Liver (tissue), 9 donors: ENCODE measurements around the gene MAPT. TPM values are rescaled to one million over a fixed set of nuclear protein-coding genes. Genes with fewer than 3 reads are reported as not detected.

Experiments used
- DNase-seq: peaks from one replicate; pipeline ENCODE4 v3.0.0-alpha.2; 2017; ENCODE audit warnings: low spot score
- H3K27ac ChIP-seq, 2 donors: one replicate each; pipeline ENCODE4 v1.7.0; 2013; ENCODE audit warnings: inconsistent platforms in 2 of 2, low read length in 2 of 2, control low read depth in 1 of 2, low read depth in 1 of 2, mild to moderate bottlenecking in 1 of 2
- H3K27me3 ChIP-seq, 4 donors: one replicate each; pipeline versions ENCODE4 v1.6.1 to v1.7.0; 2013; ENCODE audit warnings: low read length in 3 of 4, inconsistent platforms in 1 of 4, mild to moderate bottlenecking in 1 of 4, moderate library complexity in 1 of 4; ENCODE audit not compliant: control insufficient read depth in 4 of 4, insufficient read depth in 4 of 4
- H3K36me3 ChIP-seq, 4 donors: one replicate each; pipeline versions ENCODE4 v1.6.1 to v1.7.0; 2013; ENCODE audit warnings: low read length in 3 of 4, mild to moderate bottlenecking in 3 of 4, low read depth in 1 of 4, moderate library complexity in 1 of 4; ENCODE audit not compliant: control insufficient read depth in 4 of 4, insufficient read depth in 3 of 4
- H3K4me1 ChIP-seq, 4 donors: one replicate each; pipeline versions ENCODE4 v1.6.1 to v1.7.0; 2013; ENCODE audit warnings: low read length in 3 of 4, mild to moderate bottlenecking in 3 of 4, moderate library complexity in 1 of 4; ENCODE audit not compliant: control insufficient read depth in 4 of 4, insufficient read depth in 4 of 4
- H3K4me3 ChIP-seq, 3 donors: one replicate each; pipeline versions ENCODE4 v1.6.1 to v1.7.0; 2013; ENCODE audit warnings: low read length in 3 of 3, control low read depth in 1 of 3, low read depth in 1 of 3, mild to moderate bottlenecking in 1 of 3
- H3K9ac ChIP-seq, 2 donors: one replicate each; pipeline ENCODE4 v1.7.0; 2013; ENCODE audit warnings: low read length in 2 of 2, mild to moderate bottlenecking in 2 of 2, moderate library complexity in 2 of 2, control low read depth in 1 of 2, low read depth in 1 of 2
- H3K9me3 ChIP-seq, 4 donors: one replicate each; pipeline versions ENCODE4 v1.6.1 to v1.7.0; 2013; ENCODE audit warnings: low read length in 3 of 4; ENCODE audit not compliant: control insufficient read depth in 4 of 4
- ATF3 ChIP-seq: IDR thresholded peaks from 2 replicates; pipeline ENCODE4 v1.6.1; 2016; ENCODE audit warnings: antibody characterized with exemption
- CTCF ChIP-seq: fragments of 150-350 bp; IDR thresholded peaks from 2 replicates; pipeline ENCODE4 v1.5.1; 2017; ENCODE audit warnings: improper control_type of control experiment, low read depth, low read length; ENCODE audit not compliant: missing input control
- EGR1 ChIP-seq, 2 donors: IDR thresholded peaks; 2 replicates each; pipeline ENCODE4 v1.6.1; 2016 to 2018; ENCODE audit warnings: antibody characterized with exemption in 2 of 2, low read depth in 2 of 2
- FOXA1 ChIP-seq: IDR thresholded peaks from 2 replicates; pipeline ENCODE4 v1.6.1; 2016; ENCODE audit warnings: antibody characterized with exemption
- GABPA ChIP-seq, 2 donors: IDR thresholded peaks in 1 of 2; conservative IDR thresholded peaks in 1 of 2; 2 replicates each; pipeline ENCODE4 v1.6.1; 2016; ENCODE audit warnings: antibody characterized with exemption in 2 of 2, mild to moderate bottlenecking in 1 of 2, moderate library complexity in 1 of 2
- HNF4A ChIP-seq, 2 donors: conservative IDR thresholded peaks; 2 replicates each; pipeline ENCODE4 v1.6.1; 2016; ENCODE audit warnings: antibody characterized with exemption in 2 of 2, mild to moderate bottlenecking in 2 of 2
- HNF4G ChIP-seq: IDR thresholded peaks from 2 replicates; pipeline ENCODE4 v1.6.1; 2016; ENCODE audit warnings: antibody characterized with exemption
- JUND ChIP-seq, 2 donors: IDR thresholded peaks; 2 replicates each; pipeline ENCODE4 v1.6.1; 2016; ENCODE audit warnings: antibody characterized with exemption in 2 of 2
- MAX ChIP-seq: IDR thresholded peaks from 2 replicates; pipeline ENCODE4 v1.6.1; 2016; ENCODE audit warnings: antibody characterized with exemption
- NR2F2 ChIP-seq: IDR thresholded peaks from 2 replicates; pipeline ENCODE4 v1.6.1; 2016; ENCODE audit warnings: antibody characterized with exemption
- RAD21 ChIP-seq, 2 donors: IDR thresholded peaks; 2 replicates each; pipeline ENCODE4 v1.6.1; 2016; ENCODE audit warnings: antibody characterized with exemption in 2 of 2, mild to moderate bottlenecking in 2 of 2
- RXRA ChIP-seq, 2 donors: IDR thresholded peaks; 2 replicates each; pipeline ENCODE4 v1.6.1; 2017 to 2018; ENCODE audit warnings: antibody characterized with exemption in 2 of 2, mild to moderate bottlenecking in 1 of 2
- SP1 ChIP-seq: IDR thresholded peaks from 2 replicates; pipeline ENCODE4 v1.6.1; 2018; ENCODE audit warnings: antibody characterized with exemption, mild to moderate bottlenecking
- YY1 ChIP-seq: IDR thresholded peaks from 2 replicates; pipeline ENCODE4 v1.6.1; 2016; ENCODE audit warnings: antibody characterized with exemption, mild to moderate bottlenecking
- ZBTB33 ChIP-seq: IDR thresholded peaks from 2 replicates; pipeline ENCODE4 v1.6.1; 2016; ENCODE audit warnings: antibody characterized with exemption
- WGBS: extraction: QIAGEN DNeasy Blood & Tissue Kit; methylation state at CpG from one replicate; pipeline ENCODE4 v1.1.7; 2013; 5-methylcytosine and 5-hydroxymethylcytosine counted together
- polyA plus RNA-seq, 2 donors: library from polyadenylated mRNA; stranded (reverse) in 1 of 2; unstranded in 1 of 2; fragments of 200-250 nt in 1 of 2; fragments of >200 nt in 1 of 2; fragmentation: Nextera tagmentation in 1 of 2; extraction: Ambion mirVana in 1 of 2; gene quantifications; one replicate each; pipeline versions ENCODE4 v1.2.1 to v1.2.3, GENCODE V29; 2013 to 2015
- total RNA-seq, 2 donors: library from RNA; depleted of rRNA; stranded (reverse); fragments of >200 nt; gene quantifications; one replicate each; pipeline ENCODE4 v1.2.3, GENCODE V29; 2014
- TF ChIP-seq, protein P1 (sequence below): IDR thresholded peaks from 2 replicates; pipeline ENCODE4 v1.6.1; 2016; ENCODE audit warnings: antibody characterized with exemption, mild to moderate bottlenecking
- donor health status: healthy.
- donor health status: healthy.
- donor health status: healthy.
- donor health status: healthy.
- donor health status: healthy.

Gene MAPT
- total and polyA plus RNA-seq, 4 donors, result 0.05 to 0.67 (median 0.27) TPM

- H3K36me3 ChIP-seq, result no peaks in the 10 kb centered on the region
- WGBS, result 84% methylated on average over 10 of the region's 10 CpGs
- H3K4me1 ChIP-seq, result no peaks in the 10 kb centered on the region
- no peak for DNase-seq
- no peaks in the 10 kb centered on the region for H3K9me3 ChIP-seq
- H3K9ac ChIP-seq, result no peak overlapping the region
- H3K27me3 ChIP-seq, result no peaks in the 10 kb centered on the region
- TF ChIP-seq MAX (no peak), NR2F2 (no peak), ZBTB33 (no peak)
- H3K4me3 ChIP-seq, result no peak overlapping the region
- no peak overlapping the region for H3K27ac ChIP-seq
Measured at GRCh38 chr17:45974916-45975630, 80.7 kb downstream of the MAPT start.

DNA sequence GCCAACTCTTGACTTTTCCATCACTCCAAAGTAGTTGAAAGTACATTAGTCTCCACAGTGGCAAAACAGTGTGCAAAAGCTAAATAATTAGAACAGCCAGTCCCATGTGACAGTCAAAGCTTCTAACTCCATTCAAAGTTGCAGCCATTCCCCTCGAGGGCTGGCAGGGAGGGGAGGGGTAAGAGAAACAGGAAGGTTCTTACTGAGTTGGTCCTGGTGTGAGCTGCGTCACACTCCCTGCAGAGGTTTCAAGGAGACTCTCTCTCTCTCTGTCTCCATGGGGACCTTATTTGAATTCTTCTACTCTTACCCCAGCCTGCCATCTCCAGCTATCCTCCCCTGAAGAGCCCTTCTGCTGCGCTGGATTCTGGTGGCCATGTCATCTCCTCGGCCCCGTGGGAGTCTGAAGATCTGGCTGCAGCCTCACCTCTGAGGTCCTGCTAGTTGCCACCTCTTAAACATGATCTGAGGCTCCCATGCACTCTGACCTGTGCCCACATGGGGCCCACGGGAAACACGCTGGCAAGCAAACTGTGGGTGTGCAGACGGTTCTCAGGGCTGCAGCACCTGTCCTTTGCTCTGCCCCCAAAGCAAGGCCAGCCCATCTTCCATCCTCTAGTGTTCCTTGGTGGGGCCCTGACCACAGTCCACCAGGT, 81.4 kb downstream of the MAPT start:
- 84% methylated on average over 8 of the region's 8 CpGs for WGBS
- no peaks in the 10 kb centered on the region for H3K9me3 ChIP-seq
- H3K4me1 ChIP-seq, result no peaks in the 10 kb centered on the region
- no peak overlapping the region for H3K4me3 ChIP-seq
- no peak for DNase-seq
- no peak overlapping the region for H3K9ac ChIP-seq
- H3K36me3 ChIP-seq, result no peaks in the 10 kb centered on the region
- TF ChIP-seq NR2F2 (no peak), SP1 (no peak), ATF3 (no peak), ZBTB33 (no peak), CTCF (no peak), FOXA1 (no peak), YY1 (no peak), HNF4G (no peak), EGR1 (IDR thresholded peaks at IDR 0.05; ENCODE audit: low read depth in 2 of 2) (no peak), JUND (IDR thresholded peaks at IDR 0.05) (no peak), RAD21 (IDR thresholded peaks at IDR 0.05) (no peak), RXRA (IDR thresholded peaks at IDR 0.05) (no peak), GABPA (IDR thresholded peaks at IDR 0.05 in 1 of 2, conservative IDR thresholded peaks at IDR 0.05 in 1 of 2) (no peak), HNF4A (conservative IDR thresholded peaks at IDR 0.05) (no peak)
- TF ChIP-seq, protein P1, sequence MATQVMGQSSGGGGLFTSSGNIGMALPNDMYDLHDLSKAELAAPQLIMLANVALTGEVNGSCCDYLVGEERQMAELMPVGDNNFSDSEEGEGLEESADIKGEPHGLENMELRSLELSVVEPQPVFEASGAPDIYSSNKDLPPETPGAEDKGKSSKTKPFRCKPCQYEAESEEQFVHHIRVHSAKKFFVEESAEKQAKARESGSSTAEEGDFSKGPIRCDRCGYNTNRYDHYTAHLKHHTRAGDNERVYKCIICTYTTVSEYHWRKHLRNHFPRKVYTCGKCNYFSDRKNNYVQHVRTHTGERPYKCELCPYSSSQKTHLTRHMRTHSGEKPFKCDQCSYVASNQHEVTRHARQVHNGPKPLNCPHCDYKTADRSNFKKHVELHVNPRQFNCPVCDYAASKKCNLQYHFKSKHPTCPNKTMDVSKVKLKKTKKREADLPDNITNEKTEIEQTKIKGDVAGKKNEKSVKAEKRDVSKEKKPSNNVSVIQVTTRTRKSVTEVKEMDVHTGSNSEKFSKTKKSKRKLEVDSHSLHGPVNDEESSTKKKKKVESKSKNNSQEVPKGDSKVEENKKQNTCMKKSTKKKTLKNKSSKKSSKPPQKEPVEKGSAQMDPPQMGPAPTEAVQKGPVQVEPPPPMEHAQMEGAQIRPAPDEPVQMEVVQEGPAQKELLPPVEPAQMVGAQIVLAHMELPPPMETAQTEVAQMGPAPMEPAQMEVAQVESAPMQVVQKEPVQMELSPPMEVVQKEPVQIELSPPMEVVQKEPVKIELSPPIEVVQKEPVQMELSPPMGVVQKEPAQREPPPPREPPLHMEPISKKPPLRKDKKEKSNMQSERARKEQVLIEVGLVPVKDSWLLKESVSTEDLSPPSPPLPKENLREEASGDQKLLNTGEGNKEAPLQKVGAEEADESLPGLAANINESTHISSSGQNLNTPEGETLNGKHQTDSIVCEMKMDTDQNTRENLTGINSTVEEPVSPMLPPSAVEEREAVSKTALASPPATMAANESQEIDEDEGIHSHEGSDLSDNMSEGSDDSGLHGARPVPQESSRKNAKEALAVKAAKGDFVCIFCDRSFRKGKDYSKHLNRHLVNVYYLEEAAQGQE, result no peak
- no peak overlapping the region for H3K27ac ChIP-seq
- no peaks in the 10 kb centered on the region for H3K27me3 ChIP-seq
